ENCODE measurements around the gene ISG20.

The ISG20 gene

GRCh38 chr15:88684345-88684744 is 45.5 kb downstream of the ISG20 start:
- no peak for DNase-seq (ENCODE audit: low read depth, low spot score)

- DNase-seq (ENCODE audit: low read depth, low spot score) = no peak
Observed at GRCh38 chr15:88686166-88686565, 47.4 kb downstream of the ISG20 start.

DNA sequence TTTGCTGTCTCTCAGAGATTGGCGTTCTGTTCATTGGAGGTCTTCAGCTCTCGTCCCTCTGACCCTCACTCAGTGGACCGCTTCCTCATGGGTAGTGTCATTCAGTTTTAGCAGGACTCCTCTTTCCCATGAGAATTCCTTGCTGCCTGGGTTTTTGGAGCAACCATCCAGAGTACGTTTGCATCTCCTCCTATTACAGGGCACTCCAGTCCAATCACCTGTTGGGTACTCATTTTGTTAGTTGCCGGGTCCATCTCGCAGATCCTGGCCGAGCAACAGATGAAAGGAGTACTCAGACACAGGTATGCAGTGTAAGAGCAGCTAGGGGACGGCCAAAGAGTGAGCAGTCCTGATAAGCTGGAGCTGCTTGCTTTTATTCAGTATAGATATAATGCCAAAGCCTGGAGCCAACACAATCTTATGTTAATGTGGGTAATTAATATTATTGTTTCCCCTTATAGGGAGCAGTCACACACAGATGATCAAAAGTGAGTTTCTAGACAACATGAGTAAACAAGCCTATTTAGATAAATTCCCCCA is 49.6 kb downstream of the ISG20 start:
- no peak for DNase-seq (ENCODE audit: low read depth, low spot score)

DNA sequence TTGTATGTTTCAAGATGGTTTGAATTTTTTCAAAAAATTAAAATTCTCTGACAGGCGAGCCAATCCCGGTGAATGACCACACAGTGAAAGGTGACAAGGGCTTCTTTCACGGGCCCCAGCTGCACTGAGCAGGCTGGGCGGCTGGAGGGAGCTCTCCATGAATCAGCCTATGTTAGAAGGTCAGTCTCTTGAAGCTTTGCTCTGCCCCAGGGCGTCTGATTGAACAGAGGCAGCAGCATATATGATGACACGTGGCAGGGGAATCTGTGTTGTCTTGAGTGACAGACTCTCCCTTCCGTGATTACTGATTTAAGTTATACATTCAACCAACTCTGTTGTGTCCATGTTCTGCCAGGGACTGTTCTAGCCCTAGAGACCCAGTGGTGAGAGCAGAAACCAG is 51.5 kb downstream of the ISG20 start:
- no peak for DNase-seq (ENCODE audit: low read depth, low spot score)

- DNase-seq (ENCODE audit: low read depth, low spot score) = no peak
Observed at GRCh38 chr15:88693191-88693590, 54.4 kb downstream of the ISG20 start.

DNA sequence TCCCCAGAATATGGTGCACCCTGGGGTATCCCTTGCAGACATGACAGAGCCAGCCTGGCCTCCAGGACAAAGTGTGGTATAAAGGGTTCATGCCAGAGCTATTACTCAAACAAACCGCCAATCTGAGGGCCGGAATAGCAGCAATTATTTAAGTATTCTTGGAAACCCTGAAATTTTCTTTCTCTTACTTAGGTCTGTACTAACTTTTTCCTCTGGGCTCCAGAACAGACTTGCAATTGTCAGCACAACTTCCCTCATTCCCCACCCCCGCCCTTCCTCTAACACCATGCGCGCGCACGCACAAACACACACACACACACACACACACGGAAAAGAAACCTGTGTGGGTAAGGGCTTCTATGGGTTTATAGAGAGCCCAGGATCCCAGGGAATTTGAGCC is 56.3 kb downstream of the ISG20 start:
- DNase-seq (ENCODE audit: low read depth, low spot score) = no peak

DNA sequence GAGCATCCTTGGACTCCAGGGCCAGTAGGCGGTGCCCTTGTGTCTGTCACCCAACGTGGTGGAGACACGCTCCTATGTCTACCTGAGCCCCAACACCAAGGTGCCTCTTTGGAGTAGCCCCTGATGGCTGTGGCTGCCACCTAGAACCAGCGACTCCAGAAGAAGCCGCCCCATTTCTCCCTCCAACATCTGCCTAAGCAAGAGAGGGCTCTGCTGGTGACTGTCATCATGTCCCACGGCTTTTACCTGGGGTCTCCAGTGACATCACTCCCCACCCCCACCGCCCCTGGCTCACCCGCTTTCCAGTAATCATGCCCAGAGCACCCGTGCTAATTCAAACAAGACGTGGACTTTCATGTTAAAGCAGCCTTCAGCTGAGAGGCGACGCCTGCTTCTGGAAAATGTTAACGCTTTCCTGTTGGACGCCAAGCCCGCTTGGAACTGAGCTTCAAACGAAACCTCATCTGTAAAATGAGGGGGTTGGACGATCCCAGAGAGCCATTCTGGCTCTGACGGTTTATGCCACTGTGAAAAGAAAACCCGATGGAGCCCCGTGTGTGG is 57.0 kb downstream of the ISG20 start:
- no peak for DNase-seq (ENCODE audit: low read depth, low spot score)

DNA sequence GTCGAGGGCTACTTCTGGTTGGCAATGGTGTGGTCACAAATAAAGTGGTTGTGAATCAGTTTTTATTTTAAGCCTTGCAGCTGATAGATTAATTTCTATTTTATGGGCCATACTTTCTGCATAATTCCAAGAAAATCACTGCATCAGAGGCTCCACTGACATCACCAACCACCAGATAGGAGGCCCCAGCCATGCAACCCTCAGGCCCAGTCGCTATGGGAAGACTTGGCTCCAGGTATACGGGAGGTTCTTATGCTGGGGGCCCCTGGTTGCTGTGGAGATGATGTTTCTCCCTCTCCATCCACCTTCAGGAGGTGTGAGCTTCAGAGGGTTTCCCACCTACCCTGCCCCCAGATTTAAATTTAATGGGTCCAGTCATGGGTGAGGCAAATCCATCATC is 57.4 kb downstream of the ISG20 start:
- no peak for DNase-seq (ENCODE audit: low read depth, low spot score)

- no peak for DNase-seq (ENCODE audit: low read depth, low spot score)
Observed at GRCh38 chr15:88697276-88697675, 58.5 kb downstream of the ISG20 start.

- DNase-seq (ENCODE audit: low read depth, low spot score) = no peak
Observed at GRCh38 chr15:88699861-88700260, 61.0 kb downstream of the ISG20 start.

GRCh38 chr15:88700716-88701115 is 61.9 kb downstream of the ISG20 start:
- DNase-seq (ENCODE audit: low read depth, low spot score) = no peak

GRCh38 chr15:88701561-88702095 is 62.8 kb downstream of the ISG20 start:
- DNase-seq (ENCODE audit: low read depth, low spot score) = no peak

DNA sequence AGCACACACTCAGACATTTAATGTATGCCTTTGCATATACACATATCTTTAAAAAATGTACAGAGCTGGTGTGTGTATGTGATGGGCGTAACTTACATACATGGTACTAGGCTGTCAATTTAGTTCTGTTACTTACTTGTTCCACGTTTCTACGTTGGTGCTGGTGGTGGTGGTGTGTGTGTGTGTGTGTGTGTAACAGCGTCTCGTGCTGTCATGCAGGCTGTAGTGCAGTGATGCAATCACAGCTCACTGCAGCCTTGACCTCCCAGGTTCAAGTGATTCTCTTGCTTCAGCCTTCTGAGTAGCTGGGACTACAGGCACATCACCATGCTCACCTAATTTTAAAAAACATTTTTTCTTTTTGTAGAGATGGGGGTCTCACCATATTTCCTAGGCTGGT is 64.2 kb downstream of the ISG20 start:
- no peak for DNase-seq (ENCODE audit: low read depth, low spot score)

GRCh38 chr15:88703533-88703932 is 64.7 kb downstream of the ISG20 start:
- DNase-seq (ENCODE audit: low read depth, low spot score) = no peak

GRCh38 chr15:88704791-88705768 is 66.3 kb downstream of the ISG20 start:
- no peak for DNase-seq (ENCODE audit: low read depth, low spot score)

DNA sequence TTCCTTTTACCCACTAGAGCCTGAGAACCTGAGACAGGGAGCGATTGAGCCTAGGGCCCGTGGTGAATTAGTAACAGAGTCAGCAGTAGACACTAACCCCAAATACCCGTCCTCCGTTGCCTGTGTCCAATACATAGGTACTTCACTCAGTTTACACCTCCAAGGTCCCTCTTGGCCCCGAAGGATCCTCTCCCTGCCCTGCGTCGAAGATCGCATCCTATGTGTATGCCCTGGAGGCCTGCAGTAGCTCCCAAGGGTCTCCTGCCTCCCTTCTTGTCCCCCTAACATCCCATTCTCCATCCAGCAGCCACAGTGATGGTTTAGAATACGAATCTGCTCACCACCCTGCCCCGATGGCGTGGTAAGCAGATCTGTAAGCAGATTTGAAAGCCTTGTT is 67.0 kb downstream of the ISG20 start:
- DNase-seq (ENCODE audit: low read depth, low spot score) = no peak
